Thyroid gland (tissue), 4 donors: ENCODE measurements around the gene C6orf118. TPM values are rescaled to one million over a fixed set of nuclear protein-coding genes. Genes with fewer than 3 reads are reported as not detected.

Experiments
- DNase-seq, 2 donors: peaks; one replicate each; pipeline ENCODE4 v3.0.0-alpha.2; 2019
- H3K27ac ChIP-seq, 3 donors: fragments of 200-600 bp; sonication (generic); 1 replicate in 2 of 3; 2 replicates in 1 of 3; pipeline ENCODE4 v1.5.1; 2016 to 2019; ENCODE audit warnings: mild to moderate bottlenecking in 1 of 3, moderate library complexity in 1 of 3
- H3K27me3 ChIP-seq: fragments of 200-600 bp; sonication (generic); one replicate; pipeline ENCODE4 v1.5.1; 2019
- H3K36me3 ChIP-seq, 2 donors: fragments of 200-600 bp; sonication (generic); one replicate each; pipeline ENCODE4 v1.5.1; 2016 to 2019
- H3K4me1 ChIP-seq, 2 donors: fragments of 200-600 bp; sonication (generic); one replicate each; pipeline ENCODE4 v1.5.1; 2017 to 2019
- H3K4me3 ChIP-seq, 3 donors: fragments of 200-600 bp; sonication (generic); replicated peaks in 1 of 3; 1 replicate in 2 of 3; 2 replicates in 1 of 3; pipeline ENCODE4 v1.5.1; 2016; ENCODE audit warnings: mild to moderate bottlenecking in 1 of 3
- H3K9me3 ChIP-seq: fragments of 200-600 bp; sonication (generic); one replicate; pipeline ENCODE4 v1.5.1; 2017
- POLR2A ChIP-seq, 2 donors: fragments of 450-650 bp; IDR thresholded peaks; one replicate each; pipeline ENCODE4 v1.6.1; 2017; ENCODE audit warnings: antibody characterized with exemption in 2 of 2, mild to moderate bottlenecking in 2 of 2, moderate library complexity in 1 of 2
- WGBS, 2 donors: methylation state at CpG; one replicate each; pipeline ENCODE4 v1.1.5; 2017; 5-methylcytosine and 5-hydroxymethylcytosine counted together
- intact Hi-C: fragments of 100-400 bp; cut with DNase I; formaldehyde crosslinking; loops from one replicate; pipeline ENCODE4 v1.15.1; 2023
- total RNA-seq, 4 donors: library from RNA; depleted of rRNA; stranded (reverse); fragments of >200 nt; gene quantifications; one replicate each; pipeline ENCODE4 v1.2.3, GENCODE V29; 2016
- TF ChIP-seq, protein P1 (sequence below), 6 experiments: fragments of 200-600 bp in 3 of 6; fragments of 450-650 bp in 3 of 6; sonication (generic) in 3 of 6; IDR thresholded peaks; one replicate each; pipeline ENCODE4 v1.5.1; 2016 to 2019; ENCODE audit warnings: antibody characterized with exemption in 6 of 6, mild to moderate bottlenecking in 2 of 6, inconsistent platforms in 1 of 6, moderate library complexity in 1 of 6

The C6orf118 gene
- total RNA-seq, 4 donors from 2014 or later = 0.59 TPM; not detected in 3

DNA sequence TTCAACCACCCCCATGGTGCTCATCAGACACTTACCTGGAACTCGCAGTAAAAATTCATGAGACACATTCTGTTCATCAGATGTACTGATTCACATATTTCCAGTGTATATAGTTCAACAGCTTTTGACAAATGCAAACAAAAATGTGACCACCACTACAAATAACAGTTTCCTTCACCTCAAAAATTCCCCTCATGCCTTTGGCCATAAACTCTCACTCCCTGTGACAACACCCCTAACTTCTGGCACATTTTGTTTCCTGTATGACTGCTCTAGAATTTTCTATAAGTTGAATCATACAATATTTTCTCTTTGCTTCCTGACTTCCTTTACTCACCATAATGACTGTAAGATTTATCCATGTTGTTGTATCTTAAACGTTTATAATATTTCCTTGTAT lies 63.7 kb downstream of the C6orf118 start:
- H3K4me1 ChIP-seq = no peaks in the 10 kb centered on the region
- intact Hi-C loops = no loop called here
- WGBS, 2 donors = 62% methylated on average over 2 of the region's 2 CpGs
- no peak overlapping the region for H3K4me3 ChIP-seq
- H3K27me3 ChIP-seq = no peaks in the 10 kb centered on the region
- no peak for DNase-seq
- TF ChIP-seq, protein P1, sequence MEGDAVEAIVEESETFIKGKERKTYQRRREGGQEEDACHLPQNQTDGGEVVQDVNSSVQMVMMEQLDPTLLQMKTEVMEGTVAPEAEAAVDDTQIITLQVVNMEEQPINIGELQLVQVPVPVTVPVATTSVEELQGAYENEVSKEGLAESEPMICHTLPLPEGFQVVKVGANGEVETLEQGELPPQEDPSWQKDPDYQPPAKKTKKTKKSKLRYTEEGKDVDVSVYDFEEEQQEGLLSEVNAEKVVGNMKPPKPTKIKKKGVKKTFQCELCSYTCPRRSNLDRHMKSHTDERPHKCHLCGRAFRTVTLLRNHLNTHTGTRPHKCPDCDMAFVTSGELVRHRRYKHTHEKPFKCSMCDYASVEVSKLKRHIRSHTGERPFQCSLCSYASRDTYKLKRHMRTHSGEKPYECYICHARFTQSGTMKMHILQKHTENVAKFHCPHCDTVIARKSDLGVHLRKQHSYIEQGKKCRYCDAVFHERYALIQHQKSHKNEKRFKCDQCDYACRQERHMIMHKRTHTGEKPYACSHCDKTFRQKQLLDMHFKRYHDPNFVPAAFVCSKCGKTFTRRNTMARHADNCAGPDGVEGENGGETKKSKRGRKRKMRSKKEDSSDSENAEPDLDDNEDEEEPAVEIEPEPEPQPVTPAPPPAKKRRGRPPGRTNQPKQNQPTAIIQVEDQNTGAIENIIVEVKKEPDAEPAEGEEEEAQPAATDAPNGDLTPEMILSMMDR (IDR thresholded peaks at IDR 0.05) = no peak
- TF ChIP-seq POLR2A (IDR thresholded peaks at IDR 0.05) = no peak
- no peaks in the 10 kb centered on the region for H3K36me3 ChIP-seq
- H3K9me3 ChIP-seq = no peaks in the 10 kb centered on the region
- H3K27ac ChIP-seq = no peak overlapping the region

GRCh38 chr6:165245287-165245686 lies 64.1 kb downstream of the C6orf118 start:
- no peaks in the 10 kb centered on the region for H3K36me3 ChIP-seq
- intact Hi-C loops = no loop called here
- no peaks in the 10 kb centered on the region for H3K4me1 ChIP-seq
- H3K27me3 ChIP-seq = no peaks in the 10 kb centered on the region
- WGBS, 2 donors = 67 to 77% methylated on average over 4 of the region's 4 CpGs
- DNase-seq = no peak
- H3K27ac ChIP-seq = no peak overlapping the region
- no peak overlapping the region for H3K4me3 ChIP-seq
- no peaks in the 10 kb centered on the region for H3K9me3 ChIP-seq
- no peak for TF ChIP-seq POLR2A (IDR thresholded peaks at IDR 0.05)
- TF ChIP-seq, protein P1 (IDR thresholded peaks at IDR 0.05) = peak in 2 of 6 experiments; percentile 5 to 28

GRCh38 chr6:165244524-165245247 lies 64.7 kb downstream of the C6orf118 start:
- H3K27me3 ChIP-seq = no peaks in the 10 kb centered on the region
- intact Hi-C loops = no loop called here
- no peak overlapping the region for H3K4me3 ChIP-seq
- TF ChIP-seq, protein P1 (IDR thresholded peaks at IDR 0.05) = no peak
- no peak for TF ChIP-seq POLR2A (IDR thresholded peaks at IDR 0.05)
- 79% methylated on average over 12 of the region's 12 CpGs for WGBS, 2 donors
- no peak for DNase-seq
- no peaks in the 10 kb centered on the region for H3K9me3 ChIP-seq
- no peaks in the 10 kb centered on the region for H3K36me3 ChIP-seq
- no peak overlapping the region for H3K27ac ChIP-seq
- H3K4me1 ChIP-seq = no peaks in the 10 kb centered on the region

DNA sequence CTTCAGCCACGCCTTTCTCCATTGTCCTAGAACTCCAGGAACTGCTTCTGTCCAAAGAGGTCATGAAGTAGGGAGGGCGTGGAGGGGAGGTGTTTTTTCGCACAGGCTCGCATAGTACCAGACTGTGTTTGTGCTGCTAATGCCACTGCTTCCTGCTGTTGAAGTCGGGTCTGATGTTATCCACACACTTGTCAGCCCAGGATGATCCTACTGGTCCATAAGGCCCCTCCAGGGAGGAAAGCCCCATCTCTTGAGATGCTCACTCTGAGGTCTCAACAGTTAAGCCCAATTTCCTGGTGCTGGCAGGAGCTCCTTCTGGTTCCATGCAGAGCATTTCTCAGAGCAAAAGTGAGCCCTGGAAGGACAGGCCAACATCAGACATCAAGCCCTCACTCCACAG lies 65.6 kb downstream of the C6orf118 start:
- intact Hi-C loops = no loop called here
- Histone ChIP-seq H3K27ac (no peak overlapping the region), H3K4me3 (no peak overlapping the region), H3K9me3 (no peaks in the 10 kb centered on the region), H3K27me3 (no peaks in the 10 kb centered on the region), H3K4me1 (no peaks in the 10 kb centered on the region), H3K36me3 (no peaks in the 10 kb centered on the region)
- TF ChIP-seq, protein P1 (IDR thresholded peaks at IDR 0.05) = no peak
- no peak for TF ChIP-seq POLR2A (IDR thresholded peaks at IDR 0.05)
- 78 to 84% methylated on average over 5 of the region's 5 CpGs for WGBS, 2 donors
- DNase-seq = no peak

DNA sequence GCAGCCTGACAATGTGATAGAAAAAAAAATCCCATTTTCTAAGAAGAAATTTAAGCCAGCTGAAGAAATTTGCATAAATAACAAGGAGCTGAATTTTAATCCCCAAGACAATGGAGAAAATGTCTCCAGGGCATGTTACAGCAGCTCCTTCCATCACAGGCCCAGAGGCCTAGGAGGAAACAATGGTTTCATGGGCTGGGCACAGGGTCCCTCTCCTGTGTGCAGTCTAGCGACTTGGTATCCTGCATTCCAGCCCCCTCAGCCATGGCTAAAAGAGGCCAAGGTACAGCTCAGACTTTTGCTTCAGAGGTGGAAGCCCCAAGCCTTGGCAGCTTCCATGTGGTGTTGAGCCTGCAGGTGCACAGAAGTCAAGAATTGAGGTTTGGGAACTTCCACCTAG lies 73.1 kb downstream of the C6orf118 start:
- no peak for DNase-seq
- H3K4me3 ChIP-seq = no peak overlapping the region
- intact Hi-C loops = no loop called here
- H3K4me1 ChIP-seq = no peaks in the 10 kb centered on the region
- H3K27me3 ChIP-seq = no peaks in the 10 kb centered on the region
- no peak overlapping the region for H3K27ac ChIP-seq
- 75 to 88% methylated on average over 1 of the region's 1 CpG for WGBS, 2 donors
- no peaks in the 10 kb centered on the region for H3K9me3 ChIP-seq
- H3K36me3 ChIP-seq = no peaks in the 10 kb centered on the region
- TF ChIP-seq, protein P1 (IDR thresholded peaks at IDR 0.05) = no peak
